Stimulated activated CD4-positive, alpha-beta T cell treated with anti-CD3 and anti-CD28 coated beads, Interleukin-12 subunit alpha, Interleukin-12 subunit beta, amount 100 ng/mL, for 48 hours (primary cell): ENCODE results near the gene NAALADL2.

Source experiments
- DNase-seq, 3 donors: peaks; one replicate each; pipeline ENCODE4 v3.0.0-alpha.2; 2020; ENCODE audit warnings: low read depth in 2 of 3, low spot score in 1 of 3

NAALADL2 gene

DNA sequence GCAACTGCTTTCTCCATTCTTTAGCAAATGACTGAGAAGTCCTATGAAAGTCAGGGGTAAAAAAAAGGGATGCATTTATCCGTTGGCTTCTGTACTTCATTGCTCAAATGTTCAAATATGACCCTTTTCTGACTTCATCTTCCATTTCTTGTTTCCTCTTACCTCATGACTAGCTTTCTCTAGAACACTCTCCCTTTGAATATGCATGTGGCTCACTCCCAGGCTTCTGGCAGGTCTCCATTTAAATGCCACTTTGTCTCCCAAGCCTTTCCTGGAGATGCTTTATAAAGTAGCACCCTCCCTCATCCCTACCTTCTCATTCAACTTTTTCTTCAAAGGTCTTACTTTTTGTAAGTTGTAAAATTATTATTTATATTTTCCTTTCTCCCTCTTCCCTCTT lies 781.8 kb downstream of the NAALADL2 start:
- no peak for DNase-seq

DNA sequence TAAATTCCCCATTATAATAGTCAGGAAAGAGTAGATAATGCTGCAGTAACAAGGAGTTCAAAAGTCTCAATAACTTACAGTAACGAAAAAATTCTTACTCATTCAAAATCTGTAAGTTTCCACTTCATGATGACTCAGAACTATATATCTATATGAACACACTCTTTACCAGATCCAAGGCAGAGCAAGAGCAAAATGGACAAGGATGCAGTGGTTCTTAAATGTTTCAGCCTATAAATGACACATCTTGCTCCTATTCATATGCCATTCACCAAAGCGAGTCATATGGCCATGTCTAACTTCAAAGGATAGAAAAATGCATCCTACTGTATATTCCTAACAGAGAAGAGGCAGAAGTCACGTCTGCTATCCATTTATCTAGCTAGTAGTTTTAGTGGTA lies 787.7 kb downstream of the NAALADL2 start:
- DNase-seq: no peak

DNA sequence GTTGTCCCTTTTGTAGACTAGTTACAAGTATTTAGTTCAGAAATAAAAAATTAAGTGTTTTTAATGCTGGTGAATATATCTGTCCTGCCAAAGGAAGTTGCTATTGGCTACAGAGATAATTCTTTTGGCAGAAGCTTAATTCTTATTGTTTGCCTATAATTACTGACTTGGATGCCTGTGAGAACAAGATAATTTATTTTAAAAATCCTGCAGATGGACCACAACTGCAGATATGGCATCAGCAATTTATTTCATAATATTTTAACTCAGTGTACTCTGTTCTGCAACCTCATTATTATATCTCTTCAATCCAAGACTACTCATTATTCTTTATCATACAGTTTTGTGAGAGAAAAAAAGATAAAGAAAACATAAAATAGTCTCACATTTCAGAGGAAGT lies 789.8 kb downstream of the NAALADL2 start:
- DNase-seq: no peak

DNA sequence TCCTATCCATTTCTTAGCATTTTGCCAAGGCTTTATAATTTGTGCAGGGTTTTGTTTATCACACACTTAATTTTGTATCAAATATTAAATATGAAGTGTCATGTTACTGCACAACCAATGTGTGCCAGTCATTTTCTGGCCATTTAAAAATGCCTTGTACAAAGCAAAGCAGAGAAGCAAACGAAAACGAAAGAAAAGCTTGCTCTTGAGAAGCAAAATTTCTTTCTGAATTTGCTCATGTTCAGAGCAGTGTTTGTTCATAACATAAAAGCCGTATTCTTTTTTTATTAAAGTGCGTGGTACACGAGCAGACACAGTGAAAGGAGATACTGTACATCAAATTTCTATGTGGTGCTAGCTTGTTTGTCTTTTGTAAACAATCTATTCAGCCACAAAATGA lies 792.6 kb downstream of the NAALADL2 start:
- DNase-seq: no peak

DNA sequence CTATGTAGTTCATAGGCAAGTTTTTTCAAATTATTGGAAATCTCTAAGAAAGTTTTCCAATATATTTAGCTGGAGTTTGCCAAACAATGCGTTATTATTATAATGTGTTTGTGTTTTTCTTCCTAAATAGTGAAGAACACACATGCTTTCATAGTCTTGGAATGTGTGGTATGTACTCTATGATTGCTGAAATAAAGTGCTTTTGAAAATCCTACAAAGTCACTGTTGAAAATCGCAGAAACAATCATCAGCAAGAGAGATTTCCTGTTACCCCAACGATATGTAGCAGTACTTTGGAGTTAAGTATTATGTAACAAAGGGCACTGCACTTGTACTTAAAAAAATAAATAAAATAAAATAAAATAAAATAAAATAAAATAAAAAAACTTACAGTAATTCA lies 796.2 kb downstream of the NAALADL2 start:
- DNase-seq: no peak

DNA sequence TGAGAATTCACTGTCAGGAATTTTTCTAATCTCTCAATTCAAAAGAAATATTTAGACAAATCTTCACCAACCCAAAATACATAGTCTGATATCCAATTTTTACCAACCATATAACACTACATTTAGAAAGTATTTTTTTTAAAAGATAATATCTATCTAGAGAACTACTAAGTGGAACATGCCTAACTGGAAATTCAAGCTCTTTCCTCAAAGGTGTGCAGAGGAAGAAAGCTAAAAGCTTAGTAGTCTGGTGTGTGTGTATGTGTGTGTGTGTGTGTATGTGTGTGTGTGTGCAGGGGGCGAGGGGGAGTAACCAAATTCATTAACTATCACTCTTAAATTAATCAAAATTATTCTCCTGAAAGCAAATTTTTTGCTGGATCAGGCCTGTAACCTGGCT lies 797.3 kb downstream of the NAALADL2 start:
- no peak for DNase-seq

DNA sequence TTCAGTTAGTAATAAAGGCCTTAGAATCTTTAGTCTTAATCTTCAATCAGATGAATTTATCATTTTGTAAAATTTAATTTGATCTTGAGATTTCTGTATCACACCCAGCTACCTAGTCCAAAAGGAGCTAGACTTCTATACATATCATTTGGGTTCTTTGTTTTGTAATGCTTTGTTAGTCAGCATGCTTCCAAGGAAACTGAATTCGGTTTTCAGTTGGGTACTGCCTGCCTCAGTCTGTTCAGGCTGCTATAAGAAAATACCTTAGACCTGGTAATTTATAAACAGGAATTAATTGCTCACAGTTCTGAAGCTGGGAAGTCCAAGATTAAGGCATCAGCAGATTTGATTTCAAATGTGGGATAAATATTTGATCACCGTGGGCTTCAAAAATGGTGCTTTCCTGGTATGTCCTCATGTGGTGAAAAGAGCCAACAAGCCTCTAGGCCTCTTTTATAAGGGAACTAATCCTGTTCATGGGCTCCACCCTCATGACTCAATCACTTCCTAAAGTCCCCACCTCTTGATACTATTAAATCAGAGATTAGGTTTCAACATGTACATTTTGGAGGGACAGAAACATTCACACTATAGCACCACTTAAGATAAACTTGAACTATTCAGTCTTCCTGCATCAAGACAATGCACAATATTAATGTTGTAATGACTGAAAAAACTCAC lies 800.7 kb downstream of the NAALADL2 start:
- DNase-seq: no peak

DNA sequence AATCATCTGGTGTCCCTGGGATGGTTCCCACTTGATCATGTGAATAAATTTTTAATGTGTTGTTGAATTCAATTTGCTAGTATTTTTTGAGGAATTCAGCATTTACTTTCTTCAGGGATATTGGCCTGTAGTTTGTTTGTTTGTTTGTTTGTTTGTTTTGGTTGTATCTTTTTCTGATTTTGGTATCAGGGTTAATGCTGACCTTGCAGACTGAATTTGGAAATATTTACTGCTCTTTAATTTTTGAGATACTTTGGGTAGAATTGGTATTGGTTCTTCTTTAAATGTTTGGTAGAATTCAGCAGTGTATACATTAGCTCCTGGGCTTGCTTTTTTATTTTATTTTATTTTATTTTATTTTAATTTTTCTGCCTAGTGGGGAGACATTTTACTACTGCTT lies 803.7 kb downstream of the NAALADL2 start:
- DNase-seq: no peak

DNA sequence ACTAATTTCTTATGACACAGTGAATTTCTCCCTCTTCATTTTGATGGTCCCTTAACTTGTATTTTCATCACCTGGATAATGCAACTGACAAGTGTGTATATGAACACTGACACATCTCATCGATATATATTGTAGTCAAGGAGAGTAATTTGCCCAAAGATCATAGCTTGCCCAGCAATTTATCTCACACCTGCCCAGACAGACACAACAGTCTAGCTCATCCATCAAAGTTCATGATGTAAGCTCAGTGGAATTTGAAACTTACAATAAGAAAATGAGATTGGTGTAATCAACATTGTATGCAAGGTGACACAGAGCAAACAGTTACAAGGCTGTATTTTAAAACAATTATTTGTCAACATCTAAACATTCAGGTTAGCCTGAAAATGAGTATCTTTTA lies 805.8 kb downstream of the NAALADL2 start:
- DNase-seq: no peak

DNA sequence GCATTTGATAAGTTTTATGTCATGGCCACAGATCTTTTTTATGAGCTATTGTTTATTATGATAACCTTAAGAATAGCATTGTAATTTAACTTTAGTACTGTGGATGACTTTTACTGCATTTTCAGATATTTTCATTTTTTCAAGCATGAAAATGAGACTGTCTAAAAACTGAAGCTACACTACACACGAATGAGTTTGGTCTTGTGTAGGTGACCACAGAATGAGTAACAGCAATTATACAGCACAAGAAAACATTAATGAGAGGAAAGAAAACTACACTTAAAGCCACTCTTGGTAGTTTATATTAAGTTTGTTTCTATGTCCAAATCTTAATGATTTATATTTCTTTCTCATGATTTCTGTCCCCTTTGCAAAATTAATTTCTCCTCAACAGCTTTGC lies 809.2 kb downstream of the NAALADL2 start:
- no peak for DNase-seq

DNA sequence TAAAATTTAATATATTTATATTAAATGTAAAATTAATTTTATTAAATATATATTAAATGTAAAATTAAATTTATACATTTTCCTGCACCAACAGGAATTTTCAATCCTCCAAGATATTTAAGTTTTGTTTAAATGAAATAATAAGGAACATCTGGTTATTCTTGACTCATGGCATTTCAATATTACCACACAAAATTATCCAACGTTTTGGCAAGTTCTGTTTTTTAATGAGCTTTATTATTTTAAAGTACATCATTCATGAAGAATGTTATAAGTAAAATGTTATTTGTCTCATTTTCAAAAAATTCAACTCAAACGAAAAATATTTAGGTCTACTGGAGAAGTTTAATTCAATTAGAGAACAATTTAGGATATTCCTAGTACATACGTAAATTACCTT lies 811.4 kb downstream of the NAALADL2 start:
- DNase-seq: no peak

DNA sequence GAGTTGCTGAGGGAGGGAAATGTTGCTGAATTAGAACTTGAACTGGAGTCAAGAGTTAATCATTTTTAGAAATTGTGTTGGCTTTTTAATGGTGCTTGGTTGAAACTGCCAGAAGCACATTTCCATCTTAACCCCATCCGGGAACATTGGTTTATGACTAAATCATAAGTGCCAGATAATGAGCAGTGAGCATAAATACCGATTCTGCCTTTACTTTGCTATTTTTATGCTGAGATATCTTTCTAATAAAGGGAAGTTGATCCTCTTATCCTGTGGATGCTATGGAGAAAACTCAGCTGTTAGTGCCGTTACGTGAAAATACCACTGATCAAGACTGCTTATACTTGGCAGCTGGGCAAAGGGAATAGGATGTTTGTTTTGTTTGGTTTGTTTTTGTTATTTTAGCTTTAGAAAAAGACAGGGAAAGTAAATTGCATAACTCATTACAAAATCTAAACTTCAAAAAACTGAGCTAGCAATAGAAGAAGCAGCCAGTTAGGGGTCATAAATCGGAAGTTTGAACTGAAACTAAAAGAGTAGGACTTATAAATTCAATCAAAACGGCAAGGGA lies 813.1 kb downstream of the NAALADL2 start:
- no peak for DNase-seq

DNA sequence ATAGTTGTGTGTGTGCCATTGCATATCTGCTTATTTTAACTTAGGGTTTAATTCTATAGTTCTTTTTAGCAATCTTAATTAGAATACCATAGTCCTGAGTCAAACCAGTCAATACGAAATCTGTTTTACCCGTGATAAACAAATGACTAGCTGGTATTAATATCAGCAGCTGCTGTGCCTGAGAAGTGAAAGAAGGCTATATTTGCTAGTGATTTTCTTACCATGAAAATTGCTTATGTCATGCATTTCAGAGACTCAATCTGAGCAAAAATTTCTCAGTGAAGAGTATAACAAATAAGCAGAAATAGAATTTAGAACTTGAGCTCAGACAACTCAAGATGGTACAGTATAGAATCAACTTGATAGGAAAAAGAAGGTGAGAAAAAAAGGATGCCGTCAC lies 820.4 kb downstream of the NAALADL2 start:
- DNase-seq: no peak

DNA sequence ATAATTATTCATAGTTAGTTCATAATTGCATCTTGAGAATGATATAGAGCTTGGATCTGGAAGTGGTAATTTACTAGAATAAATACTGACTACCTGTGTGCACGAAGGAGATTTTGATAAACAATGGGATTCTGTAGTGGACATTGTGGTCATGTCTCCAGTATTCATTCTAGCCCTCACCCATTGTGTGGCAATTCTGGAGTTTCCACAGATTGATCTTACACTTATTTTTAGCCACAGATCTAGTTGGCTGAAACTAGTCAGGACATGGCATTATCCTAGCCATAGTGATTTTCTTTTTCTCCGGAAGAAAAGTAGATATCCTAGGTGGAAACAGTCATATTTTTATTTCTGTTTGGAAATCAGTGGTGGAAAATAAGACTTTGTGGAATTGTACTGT lies 833.1 kb downstream of the NAALADL2 start:
- no peak for DNase-seq

DNA sequence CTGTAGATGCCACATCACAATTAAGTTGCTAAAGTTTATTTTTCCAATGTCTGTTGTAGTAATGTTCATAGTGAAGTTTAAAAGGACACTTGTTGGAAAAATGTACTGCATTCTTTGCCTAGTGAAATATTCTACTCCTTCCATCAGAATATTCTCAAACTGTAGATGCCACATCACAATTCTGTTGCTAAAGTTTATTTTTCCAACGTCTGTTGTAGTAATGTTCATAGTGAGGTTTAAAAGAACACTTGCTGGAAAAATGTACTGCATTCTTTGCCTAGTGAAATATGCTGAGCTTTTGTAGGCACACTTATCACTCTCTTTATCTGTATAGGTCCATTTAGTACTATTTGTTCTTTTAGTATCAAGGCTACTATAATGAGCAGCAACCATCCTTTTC lies 836.1 kb downstream of the NAALADL2 start:
- DNase-seq: no peak

DNA sequence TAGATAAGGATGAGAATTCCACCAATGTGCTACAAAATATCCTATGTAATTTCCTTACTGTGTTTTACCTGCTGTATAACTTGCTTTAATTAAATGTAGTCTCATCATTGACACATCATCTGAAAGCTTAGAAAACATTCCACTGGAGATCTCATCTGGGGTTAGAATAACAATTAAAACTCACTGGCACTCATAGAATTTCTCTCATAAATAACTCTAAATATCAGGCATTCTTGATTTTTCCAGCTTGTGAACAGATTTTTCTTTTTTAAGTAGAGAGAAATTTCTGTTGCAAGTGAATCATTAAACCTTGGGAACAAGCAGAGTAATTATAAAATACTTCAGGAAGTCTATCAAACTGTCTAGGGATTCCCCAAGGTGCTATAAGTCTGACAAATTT lies 843.8 kb downstream of the NAALADL2 start:
- DNase-seq: no peak

DNA sequence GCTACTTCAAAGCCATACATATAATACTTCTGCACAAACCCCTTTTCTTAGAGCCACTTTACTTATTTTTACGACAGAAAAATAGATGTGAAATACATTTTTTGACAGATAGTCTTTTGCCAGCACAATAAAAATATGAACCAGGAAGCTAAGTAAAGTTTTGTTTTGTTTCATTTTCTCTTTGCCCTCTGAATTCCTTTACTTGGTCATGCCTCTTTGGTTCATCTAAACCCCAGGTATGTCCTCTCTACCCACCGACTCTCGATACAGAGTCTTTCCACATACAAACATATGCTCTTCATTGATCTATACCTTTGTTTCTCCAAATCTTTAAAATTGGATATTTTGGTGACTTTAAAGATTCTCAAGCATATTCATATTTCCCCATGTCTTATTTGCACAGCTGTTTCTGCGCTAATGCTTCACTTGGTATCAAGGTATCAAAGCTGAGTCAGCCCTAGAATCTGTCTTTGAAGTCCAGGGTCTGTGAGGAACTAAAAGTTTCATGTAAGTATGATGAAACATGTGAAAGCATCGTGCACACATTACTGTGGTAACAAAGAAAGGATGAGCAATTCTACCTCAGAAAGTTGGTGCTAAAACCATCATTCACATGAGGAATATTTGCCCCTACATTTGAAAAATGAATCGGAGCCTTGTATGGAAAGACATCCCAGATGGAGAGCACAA lies 845.4 kb downstream of the NAALADL2 start:
- no peak for DNase-seq

DNA sequence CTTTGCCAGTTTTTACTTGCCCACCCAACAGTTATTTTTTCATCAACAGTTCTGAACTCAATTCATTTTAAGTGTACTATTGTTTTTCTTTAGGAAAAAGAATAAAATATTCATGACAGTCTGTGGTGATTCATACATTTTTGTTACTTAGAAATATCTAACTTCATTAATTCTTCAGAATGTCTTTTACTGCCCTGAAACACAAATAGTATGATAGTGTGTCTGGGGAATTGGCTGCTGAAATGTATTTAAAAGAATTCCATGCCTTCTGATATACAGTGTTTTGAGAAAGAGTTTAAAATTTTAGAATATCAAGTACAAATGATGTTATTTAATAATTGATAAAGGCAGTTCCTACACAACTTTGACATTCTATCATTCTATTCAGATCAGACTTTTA lies 854.1 kb downstream of the NAALADL2 start:
- DNase-seq: no peak

DNA sequence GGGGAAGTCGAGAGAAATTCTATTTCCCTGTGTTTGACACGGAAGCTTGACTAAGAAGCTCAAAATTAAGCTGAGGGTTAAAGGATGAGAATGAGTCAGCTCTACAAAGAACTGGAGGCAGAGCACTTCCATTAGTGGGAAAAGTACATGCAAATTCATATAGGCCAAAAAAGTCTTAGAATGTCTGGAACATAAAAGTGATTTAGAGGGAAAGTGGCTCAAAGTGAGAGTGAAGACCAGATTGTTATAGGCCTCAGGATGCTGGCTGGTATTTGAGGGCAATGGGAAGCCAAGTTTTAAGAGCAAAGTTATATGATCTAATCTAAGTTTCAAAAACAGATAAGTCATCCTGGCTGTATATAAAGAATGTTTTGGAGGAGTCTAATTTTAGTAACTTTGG lies 857.3 kb downstream of the NAALADL2 start:
- DNase-seq: no peak

DNA sequence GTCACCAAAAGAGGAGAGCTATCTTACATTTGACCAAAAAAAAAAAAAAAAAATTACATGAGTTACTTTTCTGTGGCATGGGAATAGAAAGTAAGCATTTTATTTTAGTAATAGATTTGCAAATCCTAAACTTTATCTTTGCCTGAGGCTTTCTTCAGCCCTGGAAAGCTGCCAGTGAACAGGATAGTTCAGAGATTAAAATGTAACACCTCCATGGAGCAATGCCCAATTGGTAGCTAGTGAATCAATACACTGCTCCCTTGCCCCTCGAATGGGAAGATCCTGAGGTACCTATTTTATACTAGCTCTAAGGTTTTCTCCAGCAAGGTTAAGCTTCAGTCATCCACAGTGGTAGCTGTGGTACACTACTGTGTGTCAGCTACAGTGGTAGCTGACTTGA lies 867.1 kb downstream of the NAALADL2 start:
- DNase-seq: no peak

DNA sequence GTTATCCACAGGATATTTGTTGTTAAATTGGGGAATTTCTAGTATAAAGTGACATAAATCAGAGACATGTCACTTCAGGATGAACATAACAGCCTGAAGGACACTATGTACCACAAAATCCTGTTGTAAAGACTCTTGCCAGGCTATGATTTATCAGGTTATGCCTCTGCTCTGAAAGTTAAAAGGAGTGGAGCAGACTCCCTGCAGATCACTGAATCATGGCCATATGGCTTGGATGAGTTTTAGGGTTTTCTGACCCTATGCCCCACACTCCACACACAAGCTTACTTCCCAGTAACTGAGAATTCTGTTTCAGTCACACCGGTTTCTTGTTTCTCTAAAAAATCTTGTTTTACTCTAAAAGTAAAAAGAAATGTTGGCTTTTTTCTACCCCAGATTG lies 869.4 kb downstream of the NAALADL2 start:
- DNase-seq: no peak

DNA sequence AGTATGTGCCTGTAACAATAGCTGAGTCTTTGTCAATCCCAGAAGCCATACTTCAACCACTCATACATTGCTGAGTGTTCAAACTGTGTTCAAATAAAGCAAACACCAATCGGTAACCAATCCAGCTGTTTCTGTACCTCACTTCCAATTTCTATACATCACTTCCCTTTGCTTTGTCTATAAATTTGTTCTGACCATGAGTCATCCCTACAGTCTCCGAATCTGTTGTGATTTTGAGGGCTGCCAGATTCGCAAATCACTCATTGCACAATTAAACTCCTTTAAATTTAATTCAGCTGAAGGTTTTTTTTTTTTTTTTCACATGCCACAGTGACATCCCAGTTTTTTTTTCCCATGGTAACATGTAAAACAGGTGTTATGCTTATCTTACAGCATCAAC lies 870.3 kb downstream of the NAALADL2 start:
- no peak for DNase-seq

DNA sequence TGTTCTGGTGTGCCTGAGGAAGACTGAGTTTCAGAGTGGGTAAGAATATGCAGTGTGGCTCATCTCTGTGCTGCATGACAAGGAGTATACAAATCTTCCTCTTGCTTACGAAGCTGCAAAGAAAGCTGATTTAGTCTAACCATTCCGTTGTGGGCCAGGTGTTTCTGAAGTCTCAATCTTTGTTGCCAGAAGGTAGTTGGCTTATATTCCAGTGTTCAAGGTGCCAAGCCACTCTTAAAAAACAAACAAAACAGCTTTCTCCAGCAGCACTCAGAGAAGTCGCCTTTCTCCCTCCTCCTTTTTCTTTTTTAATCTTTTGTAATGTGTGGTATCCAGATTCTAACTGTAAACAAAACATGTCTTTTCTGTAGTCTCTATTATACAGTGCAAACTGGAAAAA lies 872.4 kb downstream of the NAALADL2 start:
- no peak for DNase-seq
